K562 (cell line): ENCODE results near the gene SUPT3H. TPM values are rescaled to one million over a fixed set of nuclear protein-coding genes. Genes with fewer than 3 reads are reported as not detected.

Experiments used
- CCNT2 ChIP-seq: IDR thresholded peaks from 2 replicates; pipeline ENCODE4 v1.6.1; 2011; ENCODE audit warnings: borderline replicate concordance, low read depth, mild to moderate bottlenecking, moderate library complexity, mixed read lengths, low read length; ENCODE audit not compliant: insufficient read length; ENCODE audit errors: extremely low read depth
- DACH1 ChIP-seq: fragments of 450-650 bp; IDR thresholded peaks from 2 replicates; pipeline ENCODE4 v1.6.1; 2018; ENCODE audit not compliant: partially characterized antibody
- FOXA3 ChIP-seq, 2 experiments: fragments of 450-650 bp in 1 of 2; sonication (generic) in 1 of 2; formaldehyde crosslinking; IDR thresholded peaks in 1 of 2; conservative IDR thresholded peaks in 1 of 2; 2 replicates each; pipeline versions ENCODE4 v1.4.0 to v1.8.0; 2020 to 2022; ENCODE audit warnings: mild to moderate bottlenecking in 2 of 2, missing genetic modification reagents in 1 of 2
- HDAC1 ChIP-seq, 2 experiments: fragments of 450-650 bp; IDR thresholded peaks; 2 replicates each; pipeline ENCODE4 v1.6.1; 2016 to 2017; ENCODE audit warnings: inconsistent platforms in 1 of 2, mild to moderate bottlenecking in 1 of 2, moderate library complexity in 1 of 2
- HINFP ChIP-seq: fragments of 450-650 bp; conservative IDR thresholded peaks from 2 replicates; pipeline ENCODE4 v1.6.1; 2016; ENCODE audit warnings: missing genetic modification characterization, low read depth, mild to moderate bottlenecking, control low read depth, missing compliant biosample characterization
- HSF4 ChIP-seq: fragments of 250-450 bp; sonication (Bioruptor Pico); IDR thresholded peaks from 2 replicates; pipeline ENCODE4 v2.1.2; 2022; ENCODE audit warnings: mild to moderate bottlenecking, moderate library complexity, borderline replicate concordance
- LCOR ChIP-seq: sonication (generic); formaldehyde crosslinking; IDR thresholded peaks from 2 replicates; pipeline ENCODE4 v1.8.0; 2022; ENCODE audit warnings: mild to moderate bottlenecking, missing genetic modification reagents
- MEF2A ChIP-seq: IDR thresholded peaks from 2 replicates; pipeline ENCODE4 v1.6.1; 2011; ENCODE audit warnings: low read depth, mild to moderate bottlenecking, low read length, moderate library complexity; ENCODE audit not compliant: control insufficient read depth
- NCOA4 ChIP-seq: fragments of 450-650 bp; IDR thresholded peaks from 2 replicates; pipeline ENCODE4 v1.6.1; 2018; ENCODE audit warnings: mild to moderate bottlenecking; ENCODE audit not compliant: partially characterized antibody
- PHF8 ChIP-seq: fragments of 200-600 bp; sonication (generic); IDR thresholded peaks from 2 replicates; pipeline ENCODE4 v1.6.1; 2012; ENCODE audit warnings: mixed run types, mild to moderate bottlenecking, inconsistent platforms, low read length, moderate library complexity, borderline replicate concordance
- SMARCB1 ChIP-seq: IDR thresholded peaks from 2 replicates; pipeline ENCODE4 v1.6.1; 2011; ENCODE audit warnings: improper control_type of control experiment, low read depth; ENCODE audit not compliant: insufficient read length
- SMC3 ChIP-seq: conservative IDR thresholded peaks from 2 replicates; pipeline ENCODE4 v1.6.1; 2011; ENCODE audit warnings: low read depth, low read length, improper control_type of control experiment; ENCODE audit not compliant: insufficient read depth
- THAP12 ChIP-seq: fragments of 250-450 bp; sonication (Bioruptor Pico); IDR thresholded peaks from 2 replicates; pipeline ENCODE4 v1.9.0; 2021; ENCODE audit warnings: mild to moderate bottlenecking, inconsistent platforms
- ZNF583 ChIP-seq: fragments of 250-450 bp; sonication (Bioruptor Pico); IDR thresholded peaks from 2 replicates; pipeline ENCODE4 v1.4.0; 2020
- ZNF589 ChIP-seq: fragments of 200-800 bp; sonication (Bioruptor generic); IDR thresholded peaks from 2 replicates; pipeline ENCODE4 v1.6.1; 2016; ENCODE audit warnings: low read depth, missing genetic modification characterization, missing compliant biosample characterization
- ZNF766 ChIP-seq: fragments of 200-800 bp; sonication (Bioruptor generic); conservative IDR thresholded peaks from 2 replicates; pipeline ENCODE4 v1.6.1; 2016; ENCODE audit warnings: missing genetic modification characterization, missing compliant biosample characterization
- polyA plus RNA-seq, 8 experiments: library from polyadenylated mRNA; depleted of rRNA in 4 of 8; stranded (reverse) in 5 of 8; unstranded in 3 of 8; fragments of >200 nt; fragmentation: Nextera tagmentation in 2 of 8; fragmentation: Illumina TruSeq in 1 of 8; extraction: Ambion mirVana in 2 of 8; extraction: Trizol in 1 of 8; gene quantifications; 2 replicates each; pipeline versions ENCODE4 v1.2.1 to v1.2.3, GENCODE V29; 2011 to 2014; ENCODE audit warnings: inconsistent platforms in 1 of 8, missing spikeins in 1 of 8
- total RNA-seq, 7 experiments: library from RNA; depleted of rRNA in 6 of 7; stranded (reverse); fragments of >200 nt in 6 of 7; fragmentation: Illumina TruSeq in 2 of 7; extraction: Trizol in 2 of 7; gene quantifications; 2 replicates each; pipeline versions ENCODE4 v1.2.1 to v1.2.3, GENCODE V29; 2011 to 2021; ENCODE audit warnings: low replicate concordance in 1 of 7
- TF ChIP-seq, protein P1 (sequence below), 2 experiments: IDR thresholded peaks; 2 replicates each; pipeline ENCODE4 v1.6.1; 2011; ENCODE audit warnings: borderline replicate concordance in 1 of 2, control low read depth in 1 of 2, low read depth in 1 of 2, low read length in 1 of 2, mild to moderate bottlenecking in 1 of 2, mixed read lengths in 1 of 2, moderate library complexity in 1 of 2; ENCODE audit not compliant: insufficient read depth in 1 of 2, insufficient read length in 1 of 2, poor library complexity in 1 of 2, severe bottlenecking in 1 of 2; ENCODE audit errors: extremely low read depth in 1 of 2
- TF ChIP-seq, protein P2 (sequence below), 2 experiments: IDR thresholded peaks in 1 of 2; conservative IDR thresholded peaks in 1 of 2; 2 replicates each; pipeline ENCODE4 v1.6.1; 2016; ENCODE audit warnings: low read depth in 2 of 2, mild to moderate bottlenecking in 1 of 2, missing compliant biosample characterization in 1 of 2, missing genetic modification characterization in 1 of 2, moderate library complexity in 1 of 2

The SUPT3H gene
- total and polyA plus RNA-seq, 9 of the 15 experiments (the other 6 are each of a cell fraction or from before 2014, with no cell fraction given): 7.2 to 16.3 (median 11.9) TPM

- TF ChIP-seq HINFP (tag) (no peak), THAP12 (no peak), PHF8 (no peak), HSF4 (CRISPR knock-in tag) (no peak), ZNF583 (CRISPR knock-in tag) (peak; percentile 80; the same call in 1 of the 2 replicates), SMC3 (no peak), NCOA4 (peak; percentile 98), LCOR (peak; percentile 25; the same call in 1 of the 2 replicates), CCNT2 (peak; percentile 93), SMARCB1 (peak; percentile 65), DACH1 (peak; percentile 85), HDAC1 (IDR thresholded peaks at IDR 0.05) (peak; percentile 86 to 100), ZNF589 (CRISPR knock-in tag) (peak; percentile 98), FOXA3 (CRISPR knock-in tag; conservative IDR thresholded peaks at IDR 0.05 in 1 of 2, IDR thresholded peaks at IDR 0.05 in 1 of 2) (peak; percentile 73 to 93; a peak in 3 of 4 replicates), MEF2A (peak; percentile 40; the same call in 1 of the 2 replicates), ZNF766 (CRISPR knock-in tag) (peak; percentile 98)
- TF ChIP-seq, protein P1, sequence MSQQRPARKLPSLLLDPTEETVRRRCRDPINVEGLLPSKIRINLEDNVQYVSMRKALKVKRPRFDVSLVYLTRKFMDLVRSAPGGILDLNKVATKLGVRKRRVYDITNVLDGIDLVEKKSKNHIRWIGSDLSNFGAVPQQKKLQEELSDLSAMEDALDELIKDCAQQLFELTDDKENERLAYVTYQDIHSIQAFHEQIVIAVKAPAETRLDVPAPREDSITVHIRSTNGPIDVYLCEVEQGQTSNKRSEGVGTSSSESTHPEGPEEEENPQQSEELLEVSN (IDR thresholded peaks at IDR 0.05; ENCODE audit: borderline replicate concordance in 1 of 2, extremely low read depth in 1 of 2, insufficient read depth in 1 of 2, insufficient read length in 1 of 2, low read depth in 1 of 2, low read length in 1 of 2, poor library complexity in 1 of 2, severe bottlenecking in 1 of 2): no peak
- TF ChIP-seq, protein P2, sequence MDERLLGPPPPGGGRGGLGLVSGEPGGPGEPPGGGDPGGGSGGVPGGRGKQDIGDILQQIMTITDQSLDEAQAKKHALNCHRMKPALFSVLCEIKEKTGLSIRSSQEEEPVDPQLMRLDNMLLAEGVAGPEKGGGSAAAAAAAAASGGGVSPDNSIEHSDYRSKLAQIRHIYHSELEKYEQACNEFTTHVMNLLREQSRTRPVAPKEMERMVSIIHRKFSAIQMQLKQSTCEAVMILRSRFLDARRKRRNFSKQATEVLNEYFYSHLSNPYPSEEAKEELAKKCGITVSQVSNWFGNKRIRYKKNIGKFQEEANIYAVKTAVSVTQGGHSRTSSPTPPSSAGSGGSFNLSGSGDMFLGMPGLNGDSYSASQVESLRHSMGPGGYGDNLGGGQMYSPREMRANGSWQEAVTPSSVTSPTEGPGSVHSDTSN (CRISPR knock-in tag; IDR thresholded peaks at IDR 0.05; ENCODE audit: low read depth): 0 out of 2 replicates have a peak, but pooled peaks have one; percentile 2
- TF ChIP-seq, protein P2 (tag; conservative IDR thresholded peaks at IDR 0.05; ENCODE audit: low read depth): peak; percentile 98
Measured at GRCh38 chr6:44966449-44967092, 411.2 kb downstream of the SUPT3H start (continued).
